Measurements from ENCODE around the gene ROR2.

The ROR2 gene

GRCh38 chr9:91577633-91578061 is 372.4 kb downstream of the ROR2 start:
- H3K4me3 ChIP-seq (ENCODE audit: insufficient read depth, low read length, poor library complexity, severe bottlenecking) = no peak overlapping the region
- no peak overlapping the region for H3K9ac ChIP-seq (ENCODE audit: low read length)
- no peaks in the 10 kb centered on the region for H3K79me2 ChIP-seq (ENCODE audit: insufficient read depth, low read length)
- H4K20me1 ChIP-seq (ENCODE audit: low read depth, low read length) = no peaks in the 10 kb centered on the region
- no peaks in the 10 kb centered on the region for H3K9me2 ChIP-seq (replicated peaks; ENCODE audit: insufficient read depth, low read length)
- TF ChIP-seq CTCF (IDR thresholded peaks at IDR 0.05; ENCODE audit: insufficient read depth, low read length, poor library complexity, severe bottlenecking) (no peak), EZH2phosphoT487 (conservative IDR thresholded peaks at IDR 0.05; ENCODE audit: low read length) (no peak)
- H3K27ac ChIP-seq (ENCODE audit: low read depth, low read length) = no peak overlapping the region
- no peak overlapping the region for H3K4me2 ChIP-seq (ENCODE audit: low read depth, low read length, poor library complexity, severe bottlenecking)
- H3F3A ChIP-seq (ENCODE audit: insufficient read depth) = no peaks in the 10 kb centered on the region
- no peaks in the 10 kb centered on the region for H3K27me3 ChIP-seq (ENCODE audit: low read length)
- no peaks in the 10 kb centered on the region for H3K9me3 ChIP-seq (ENCODE audit: insufficient read depth, low read length)
- no peaks in the 10 kb centered on the region for H3K36me3 ChIP-seq (ENCODE audit: low read length)
- H2AFZ ChIP-seq (ENCODE audit: low read depth, low read length, severe bottlenecking) = no peak overlapping the region

GRCh38 chr9:91572811-91573210 is 377.2 kb downstream of the ROR2 start:
- H3K9me3 ChIP-seq (ENCODE audit: insufficient read depth, low read length) = no peaks in the 10 kb centered on the region
- no peaks in the 10 kb centered on the region for H4K20me1 ChIP-seq (ENCODE audit: low read depth, low read length)
- no peak overlapping the region for H3K4me3 ChIP-seq (ENCODE audit: insufficient read depth, low read length, poor library complexity, severe bottlenecking)
- no peaks in the 10 kb centered on the region for H3F3A ChIP-seq (ENCODE audit: insufficient read depth)
- H3K27me3 ChIP-seq (ENCODE audit: low read length) = no peaks in the 10 kb centered on the region
- H3K36me3 ChIP-seq (ENCODE audit: low read length) = no peaks in the 10 kb centered on the region
- H3K9ac ChIP-seq (ENCODE audit: low read length) = no peak overlapping the region
- H2AFZ ChIP-seq (ENCODE audit: low read depth, low read length, severe bottlenecking) = no peak overlapping the region
- TF ChIP-seq EZH2phosphoT487 (conservative IDR thresholded peaks at IDR 0.05; ENCODE audit: low read length) (no peak), CTCF (IDR thresholded peaks at IDR 0.05; ENCODE audit: insufficient read depth, low read length, poor library complexity, severe bottlenecking) (no peak)
- H3K27ac ChIP-seq (ENCODE audit: low read depth, low read length) = no peak overlapping the region
- no peak overlapping the region for H3K4me2 ChIP-seq (ENCODE audit: low read depth, low read length, poor library complexity, severe bottlenecking)
- H3K79me2 ChIP-seq (ENCODE audit: insufficient read depth, low read length) = no peaks in the 10 kb centered on the region
- H3K9me2 ChIP-seq (replicated peaks; ENCODE audit: insufficient read depth, low read length) = no peaks in the 10 kb centered on the region

- H2AFZ ChIP-seq (ENCODE audit: low read depth, low read length, severe bottlenecking) = no peak overlapping the region
- no peaks in the 10 kb centered on the region for H4K20me1 ChIP-seq (ENCODE audit: low read depth, low read length)
- TF ChIP-seq EZH2phosphoT487 (conservative IDR thresholded peaks at IDR 0.05; ENCODE audit: low read length) (no peak), CTCF (IDR thresholded peaks at IDR 0.05; ENCODE audit: insufficient read depth, low read length, poor library complexity, severe bottlenecking) (no peak)
- no peaks in the 10 kb centered on the region for H3K27me3 ChIP-seq (ENCODE audit: low read length)
- H3K9ac ChIP-seq (ENCODE audit: low read length) = no peak overlapping the region
- H3K4me3 ChIP-seq (ENCODE audit: insufficient read depth, low read length, poor library complexity, severe bottlenecking) = no peak overlapping the region
- H3K79me2 ChIP-seq (ENCODE audit: insufficient read depth, low read length) = no peaks in the 10 kb centered on the region
- H3K9me2 ChIP-seq (replicated peaks; ENCODE audit: insufficient read depth, low read length) = no peaks in the 10 kb centered on the region
- no peak overlapping the region for H3K4me2 ChIP-seq (ENCODE audit: low read depth, low read length, poor library complexity, severe bottlenecking)
- H3K36me3 ChIP-seq (ENCODE audit: low read length) = no peaks in the 10 kb centered on the region
- no peaks in the 10 kb centered on the region for H3F3A ChIP-seq (ENCODE audit: insufficient read depth)
- no peaks in the 10 kb centered on the region for H3K9me3 ChIP-seq (ENCODE audit: insufficient read depth, low read length)
- H3K27ac ChIP-seq (ENCODE audit: low read depth, low read length) = no peak overlapping the region
Measured at GRCh38 chr9:91572044-91572443, 378.0 kb downstream of the ROR2 start.
